Tibial artery (tissue), 4 donors: ENCODE measurements around the gene RERE.

Experiments
- DNase-seq, 2 donors: peaks; one replicate each; pipeline ENCODE4 v3.0.0-alpha.2; 2019
- H3K27ac ChIP-seq, 2 donors: fragments of 200-600 bp; sonication (generic) in 1 of 2; 1 replicate in 1 of 2; 2 replicates in 1 of 2; pipeline ENCODE4 v1.5.1; 2018 to 2019; ENCODE audit warnings: mild to moderate bottlenecking in 1 of 2
- H3K27me3 ChIP-seq, 2 donors: fragments of 200-600 bp; sonication (generic) in 1 of 2; one replicate each; pipeline versions ENCODE4 v1.5.1 to v1.6.0; 2016 to 2019
- H3K36me3 ChIP-seq, 3 donors: fragments of 200-600 bp; sonication (generic) in 2 of 3; one replicate each; pipeline ENCODE4 v1.5.1; 2016 to 2019; ENCODE audit warnings: mild to moderate bottlenecking in 2 of 3
- H3K4me1 ChIP-seq, 4 donors: fragments of 200-600 bp; sonication (generic) in 2 of 4; 1 replicate in 3 of 4; 2 replicates in 1 of 4; pipeline ENCODE4 v1.5.1; 2016 to 2019
- H3K4me3 ChIP-seq, 2 donors: fragments of 200-600 bp; sonication (generic) in 1 of 2; 1 replicate in 1 of 2; 2 replicates in 1 of 2; pipeline ENCODE4 v1.5.1; 2018 to 2019; ENCODE audit warnings: mild to moderate bottlenecking in 2 of 2
- H3K9me3 ChIP-seq, 3 donors: fragments of 200-600 bp; sonication (generic) in 1 of 3; one replicate each; pipeline ENCODE4 v1.5.1; 2016 to 2019
- CTCF ChIP-seq, 2 experiments: fragments of 200-600 bp in 1 of 2; fragments of 450-650 bp in 1 of 2; IDR thresholded peaks; one replicate each; pipeline ENCODE4 v1.5.1; 2017 to 2019; ENCODE audit warnings: antibody characterized with exemption in 2 of 2, mild to moderate bottlenecking in 1 of 2, moderate library complexity in 1 of 2
- intact Hi-C: fragments of 100-400 bp; cut with DNase I; formaldehyde crosslinking; loops from one replicate; pipeline ENCODE4 v1.15.0; 2023; ENCODE audit warnings: low total_unique reads

The RERE gene

GRCh38 chr1:8765198-8765597 lies 52.2 kb downstream of the RERE start:
- intact Hi-C loops: no loop called here
- H3K36me3 ChIP-seq: no peaks in the 10 kb centered on the region
- peaks cover 0 to 22% (median 6%) of the 10 kb centered on the region in 4 donors for H3K4me1 ChIP-seq
- no peaks in the 10 kb centered on the region for H3K9me3 ChIP-seq
- H3K27me3 ChIP-seq: no peaks in the 10 kb centered on the region
- DNase-seq: no peak
- no peak for TF ChIP-seq CTCF (IDR thresholded peaks at IDR 0.05)
- H3K4me3 ChIP-seq: no peak overlapping the region
- no peak overlapping the region for H3K27ac ChIP-seq

- H3K27ac ChIP-seq: no peak overlapping the region
- intact Hi-C loops: no loop called here
Measured at GRCh38 chr1:8764293-8764937, 53.0 kb downstream of the RERE start.

GRCh38 chr1:8763888-8764287 lies 53.6 kb downstream of the RERE start:
- H3K27me3 ChIP-seq: no peaks in the 10 kb centered on the region
- peaks cover 0 to 22% (median 6%) of the 10 kb centered on the region in 4 donors for H3K4me1 ChIP-seq
- H3K4me3 ChIP-seq: no peak overlapping the region
- H3K36me3 ChIP-seq: no peaks in the 10 kb centered on the region
- H3K9me3 ChIP-seq: no peaks in the 10 kb centered on the region
- intact Hi-C loops: no loop called here
- no peak for TF ChIP-seq CTCF (IDR thresholded peaks at IDR 0.05)
- DNase-seq: no peak
- no peak overlapping the region for H3K27ac ChIP-seq

More at GRCh38 chr1:8764293-8764937, 53.0 kb downstream of the RERE start:
- no peaks in the 10 kb centered on the region for H3K9me3 ChIP-seq
- no peaks in the 10 kb centered on the region for H3K27me3 ChIP-seq
- no peak overlapping the region for H3K4me3 ChIP-seq
- DNase-seq: no peak
- H3K4me1 ChIP-seq: peaks cover 0 to 22% (median 6%) of the 10 kb centered on the region in 4 donors
- no peaks in the 10 kb centered on the region for H3K36me3 ChIP-seq
- TF ChIP-seq CTCF (IDR thresholded peaks at IDR 0.05): no peak

- intact Hi-C loops: no loop called here
- DNase-seq: no peak
- peaks cover 0 to 5% (median 2%) of the 10 kb centered on the region in 4 donors for H3K4me1 ChIP-seq
Measured at GRCh38 chr1:8754993-8755392, 62.4 kb downstream of the RERE start.

GRCh38 chr1:8754247-8754650 lies 63.2 kb downstream of the RERE start:
- Histone ChIP-seq H3K27me3 (no peaks in the 10 kb centered on the region), H3K4me1 (peaks cover 0 to 5% (median 2%) of the 10 kb centered on the region in 4 donors), H3K27ac (no peak overlapping the region), H3K4me3 (no peak overlapping the region), H3K9me3 (no peaks in the 10 kb centered on the region), H3K36me3 (no peaks in the 10 kb centered on the region)
- TF ChIP-seq CTCF (IDR thresholded peaks at IDR 0.05): no peak
- DNase-seq: no peak
- intact Hi-C loops: no loop called here

More at GRCh38 chr1:8754993-8755392, 62.4 kb downstream of the RERE start:
- H3K9me3 ChIP-seq: no peaks in the 10 kb centered on the region
- no peaks in the 10 kb centered on the region for H3K36me3 ChIP-seq
- no peak overlapping the region for H3K4me3 ChIP-seq
- TF ChIP-seq CTCF (IDR thresholded peaks at IDR 0.05): no peak
- H3K27ac ChIP-seq: no peak overlapping the region
- no peaks in the 10 kb centered on the region for H3K27me3 ChIP-seq
